Superior temporal gyrus (tissue), 1 donor: ENCODE data around the gene TAL2.

Source experiments
- DNase-seq: peaks from one replicate; pipeline ENCODE4 v3.0.0-alpha.2; 2016; ENCODE audit errors: extremely low spot score

Gene TAL2

GRCh38 chr9:105662184-105663104 is at the start of gene TAL2:
Gene TAL2 (plus strand): TSS chr9:105662457. CDS start chr9:105662497, 40 bp downstream.
- DNase-seq = no peak

- DNase-seq = peak; percentile 67
Observed at GRCh38 chr9:105621001-105621400, 41.3 kb upstream of the TAL2 start.

- no peak for DNase-seq
Observed at GRCh38 chr9:105625088-105625487, 37.2 kb upstream of the TAL2 start.

- no peak for DNase-seq
Observed at GRCh38 chr9:105632807-105633206, 29.4 kb upstream of the TAL2 start.

GRCh38 chr9:105633411-105633810 is 28.8 kb upstream of the TAL2 start:
- DNase-seq = no peak

- no peak for DNase-seq
Observed at GRCh38 chr9:105636331-105636730, 25.9 kb upstream of the TAL2 start.

GRCh38 chr9:105637787-105638395 is 24.4 kb upstream of the TAL2 start:
- no peak for DNase-seq

GRCh38 chr9:105639936-105640335 is 22.3 kb upstream of the TAL2 start:
- no peak for DNase-seq

- DNase-seq = no peak
Observed at GRCh38 chr9:105643795-105644194, 18.5 kb upstream of the TAL2 start.

- no peak for DNase-seq
Observed at GRCh38 chr9:105646879-105647594, 15.2 kb upstream of the TAL2 start.

- no peak for DNase-seq
Observed at GRCh38 chr9:105647595-105648349, 14.5 kb upstream of the TAL2 start.

GRCh38 chr9:105651806-105652205 is 10.5 kb upstream of the TAL2 start:
- no peak for DNase-seq

GRCh38 chr9:105656131-105656921 is 5.9 kb upstream of the TAL2 start:
- no peak for DNase-seq

- no peak for DNase-seq
Observed at GRCh38 chr9:105658351-105658750, 3.9 kb upstream of the TAL2 start.

GRCh38 chr9:105661011-105661410 is 1.2 kb upstream of the TAL2 start:
- peak; percentile 15 for DNase-seq

- no peak for DNase-seq
Observed at GRCh38 chr9:105663914-105664313, 1.7 kb downstream of the TAL2 start.

GRCh38 chr9:105667867-105668266 is 5.6 kb downstream of the TAL2 start:
- DNase-seq = no peak

- no peak for DNase-seq
Observed at GRCh38 chr9:105670315-105670714, 8.1 kb downstream of the TAL2 start.

- DNase-seq = no peak
Observed at GRCh38 chr9:105670775-105671174, 8.5 kb downstream of the TAL2 start.

- no peak for DNase-seq
Observed at GRCh38 chr9:105672711-105673234, 10.5 kb downstream of the TAL2 start.
